Measurements from ENCODE around the gene IL13RA1.
"Not testable (repeated sequence)": the region's sequence is repeated elsewhere in the genome, so short reads cannot be mapped to it uniquely, and the experiment has no call there.

The IL13RA1 gene

DNA sequence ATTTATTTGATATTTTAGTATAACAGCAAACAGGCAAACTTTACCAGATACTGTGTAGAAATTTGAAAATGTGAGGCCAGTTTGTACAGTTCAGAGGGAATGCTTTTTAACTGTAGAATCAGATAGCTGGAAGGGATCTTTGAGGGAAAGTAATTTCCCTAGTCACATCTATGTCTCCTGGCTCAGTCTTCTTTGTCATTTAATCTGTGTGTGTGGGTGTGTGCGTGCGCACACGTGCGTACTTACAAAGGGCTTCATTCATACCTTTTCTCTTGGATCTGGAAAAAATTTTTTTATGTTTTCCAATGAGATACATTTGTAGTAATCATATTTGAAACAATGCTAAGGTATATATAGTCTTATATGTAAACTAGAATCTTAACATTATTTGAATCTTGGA lies 44.6 kb downstream of the IL13RA1 start:
- no peak for DNase-seq (ENCODE audit: low read depth in 2 of 3, low spot score in 1 of 3)

DNA sequence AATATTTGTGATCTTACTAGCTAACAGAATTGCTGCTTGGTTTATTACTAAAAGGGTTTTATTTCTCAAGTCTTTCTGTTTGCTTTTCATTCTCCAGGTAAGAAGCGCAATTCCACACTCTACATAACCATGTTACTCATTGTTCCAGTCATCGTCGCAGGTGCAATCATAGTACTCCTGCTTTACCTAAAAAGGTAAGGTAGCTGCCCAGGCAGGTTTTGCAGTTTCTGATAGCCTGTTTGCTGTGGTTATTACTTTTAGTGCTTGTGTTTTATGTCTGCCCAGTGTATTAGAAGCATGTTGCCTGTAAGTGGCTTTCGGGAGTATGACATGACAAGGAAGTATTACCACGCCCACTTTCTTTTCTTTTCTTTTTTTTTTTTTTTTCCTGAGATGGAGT lies 46.4 kb downstream of the IL13RA1 start:
- no peak for DNase-seq (ENCODE audit: low read depth in 2 of 3, low spot score in 1 of 3)

DNA sequence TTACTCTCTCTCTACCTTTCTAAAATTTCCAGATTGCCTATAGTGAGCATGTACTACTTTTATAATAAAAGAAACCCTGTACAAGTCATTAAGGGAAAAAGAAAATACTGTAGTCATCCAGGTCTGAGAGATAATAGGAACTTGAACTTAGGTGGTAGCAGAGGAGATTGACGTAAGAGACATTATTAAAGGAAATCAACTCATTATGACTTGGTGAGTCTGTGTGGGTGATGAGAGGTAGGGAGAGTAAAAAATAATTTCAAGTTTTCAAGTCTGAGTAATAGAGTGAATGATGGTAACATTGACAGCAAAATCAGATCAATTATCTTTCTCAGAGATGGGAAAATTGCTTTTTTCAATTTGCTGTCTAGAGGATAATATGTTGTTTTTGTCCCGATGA lies 52.2 kb downstream of the IL13RA1 start:
- no peak for DNase-seq (ENCODE audit: low read depth in 2 of 3, low spot score in 1 of 3)

DNA sequence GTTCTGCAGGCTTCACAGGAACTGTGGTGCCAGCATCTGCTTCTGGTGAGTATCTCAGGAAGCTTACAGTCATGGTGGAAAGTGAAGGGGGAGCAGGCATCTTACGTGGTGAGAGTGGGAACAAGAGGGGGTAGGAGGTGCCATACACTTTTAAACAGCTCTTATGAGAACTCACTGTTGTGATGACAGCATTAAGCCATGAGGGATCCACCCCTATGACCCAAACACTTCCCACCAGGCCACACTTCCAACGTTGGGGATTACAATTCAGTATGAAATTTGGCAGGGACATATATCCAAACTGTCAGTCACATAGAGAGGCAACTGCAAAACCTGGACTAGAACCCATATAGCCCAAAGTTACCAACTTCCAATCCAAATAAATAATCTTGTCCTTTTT lies 53.1 kb downstream of the IL13RA1 start:
- DNase-seq (ENCODE audit: low read depth in 2 of 3, low spot score in 1 of 3): no peak

DNA sequence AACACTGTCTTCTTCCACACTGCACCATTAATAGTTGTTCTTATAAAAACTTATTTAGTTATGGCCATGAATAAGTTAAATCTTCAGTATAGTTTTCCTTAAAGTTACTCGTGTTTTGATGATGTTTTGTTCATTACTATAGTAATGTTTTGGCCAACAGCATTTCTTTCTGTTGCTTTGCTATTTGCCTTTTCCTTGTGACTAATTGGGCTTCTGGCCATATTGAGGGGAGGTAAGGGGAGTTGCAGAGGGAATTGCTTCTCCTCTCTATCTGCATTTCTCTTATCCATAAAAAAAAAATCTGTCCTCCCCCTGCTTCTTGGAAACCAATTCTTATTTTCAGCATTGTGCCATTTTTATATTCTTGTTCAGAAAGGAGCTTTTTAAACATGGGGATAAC lies 53.5 kb downstream of the IL13RA1 start:
- no peak for DNase-seq (ENCODE audit: low read depth in 2 of 3, low spot score in 1 of 3)

DNA sequence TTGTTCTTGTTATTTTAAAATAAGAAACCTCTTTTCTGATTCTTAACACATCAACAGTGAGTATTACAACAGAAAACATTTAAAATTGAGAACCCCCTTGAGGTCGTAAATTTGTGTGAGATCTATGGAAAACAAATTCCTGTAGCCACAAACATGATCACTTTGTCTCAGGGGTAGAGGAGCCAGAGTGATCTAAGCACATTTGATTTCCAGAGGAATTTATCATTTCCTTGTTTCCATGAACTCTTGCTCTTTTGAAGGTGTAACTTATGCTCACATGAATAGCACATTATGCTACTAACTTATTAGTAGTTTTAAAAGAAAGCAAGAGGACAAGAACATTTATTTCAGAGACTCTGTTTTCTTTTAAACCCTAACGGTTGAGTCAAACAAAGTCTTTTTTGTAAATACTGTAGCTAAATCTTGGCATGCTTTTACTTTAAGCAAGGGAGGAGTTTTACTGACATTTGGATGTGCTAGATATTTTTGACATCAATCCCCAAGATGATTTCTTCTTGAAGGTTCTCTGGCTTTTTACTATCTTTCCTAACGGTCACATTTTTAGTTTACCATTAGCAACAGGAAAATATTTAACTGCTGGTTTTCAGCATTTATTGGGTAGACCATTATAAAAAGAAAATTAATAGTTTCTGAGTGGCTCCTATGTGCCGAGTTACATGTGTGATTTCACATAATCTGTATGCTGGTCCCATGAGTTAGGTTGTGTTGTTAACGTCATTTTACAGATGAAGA lies 68.3 kb downstream of the IL13RA1 start:
- no peak for DNase-seq (ENCODE audit: low read depth in 2 of 3, low spot score in 1 of 3)

DNA sequence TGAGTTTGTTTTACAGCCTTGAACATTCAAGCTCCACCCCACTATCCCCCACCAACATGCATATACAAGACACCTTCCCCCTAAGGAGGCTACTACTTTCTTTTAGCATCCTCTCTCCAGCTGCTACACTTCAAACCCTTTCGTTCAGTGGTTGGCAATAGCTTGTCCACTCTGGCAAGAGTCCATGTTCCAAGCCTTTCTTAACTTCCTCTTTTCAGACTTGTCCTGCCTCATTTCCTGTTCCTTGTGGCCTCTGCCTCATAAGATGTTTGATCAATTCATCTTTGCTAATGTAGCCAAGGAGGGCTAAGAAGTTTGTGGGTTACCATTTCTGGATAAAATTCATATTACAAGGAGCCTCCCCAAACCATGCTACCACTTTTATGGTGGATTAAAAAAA lies 75.5 kb downstream of the IL13RA1 start:
- no peak for DNase-seq (ENCODE audit: low read depth in 2 of 3, low spot score in 1 of 3)

DNA sequence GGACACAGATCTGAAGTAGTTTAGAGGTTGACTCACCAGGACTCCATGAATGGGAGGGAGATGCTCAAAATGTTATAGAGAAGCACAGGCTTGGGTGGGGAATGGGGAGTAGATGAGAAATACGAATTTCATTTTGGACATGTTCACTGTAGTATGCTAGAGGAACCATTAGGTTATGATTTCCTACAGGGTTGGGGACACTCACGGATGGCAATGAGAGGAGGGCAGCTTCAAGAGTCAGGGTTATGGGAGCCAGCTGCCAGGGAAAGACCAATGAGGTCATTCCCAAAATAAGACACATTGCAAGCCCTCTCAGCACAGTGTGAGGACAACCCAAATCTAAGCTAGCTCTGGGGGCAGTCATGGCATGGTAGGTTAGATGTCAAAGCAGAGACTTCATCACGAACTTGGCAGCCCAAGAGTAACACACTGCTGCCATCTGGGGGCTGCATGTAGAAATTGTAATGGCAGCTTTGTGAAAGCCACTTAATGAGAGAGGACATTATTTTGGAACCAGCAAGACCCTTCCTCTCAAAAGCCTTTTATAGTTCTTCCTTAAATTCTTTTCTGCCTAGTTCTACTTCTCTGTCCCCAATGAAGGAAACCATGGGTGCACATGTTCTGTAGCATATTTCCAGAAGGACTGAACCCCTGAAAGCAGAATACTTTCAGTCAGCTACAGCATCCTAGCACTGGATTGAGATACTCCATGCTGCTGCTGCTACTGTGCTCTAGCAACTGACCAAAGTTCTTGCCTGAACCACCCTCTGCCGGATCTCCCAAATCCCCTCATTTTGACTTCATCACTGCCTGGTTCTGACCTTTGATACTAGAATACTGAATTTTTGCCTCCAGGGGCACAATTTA lies 80.0 kb downstream of the IL13RA1 start:
- DNase-seq (ENCODE audit: low read depth in 2 of 3, low spot score in 1 of 3): peak; percentile 4 to 23 (median 21)

DNA sequence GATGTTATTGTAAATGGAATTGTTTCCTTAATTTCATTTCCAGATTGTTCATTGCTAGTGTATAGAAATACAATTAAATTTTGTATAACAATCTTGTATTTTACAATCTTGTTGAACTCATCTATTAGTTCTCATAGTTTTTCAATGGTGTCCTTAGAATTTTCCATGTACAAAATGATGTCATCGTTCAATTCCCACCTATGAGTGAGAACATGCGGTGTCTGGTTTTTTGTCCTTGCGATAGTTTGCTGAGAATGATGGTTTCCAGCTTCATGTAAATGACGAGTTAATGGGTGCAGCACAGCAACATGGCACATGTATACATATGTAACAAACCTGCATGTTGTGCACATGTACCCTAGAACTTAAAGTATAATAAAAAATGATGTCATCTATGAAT lies 89.9 kb downstream of the IL13RA1 start:
- not testable (repeated sequence) for DNase-seq (ENCODE audit: low read depth in 2 of 3, low spot score in 1 of 3)

DNA sequence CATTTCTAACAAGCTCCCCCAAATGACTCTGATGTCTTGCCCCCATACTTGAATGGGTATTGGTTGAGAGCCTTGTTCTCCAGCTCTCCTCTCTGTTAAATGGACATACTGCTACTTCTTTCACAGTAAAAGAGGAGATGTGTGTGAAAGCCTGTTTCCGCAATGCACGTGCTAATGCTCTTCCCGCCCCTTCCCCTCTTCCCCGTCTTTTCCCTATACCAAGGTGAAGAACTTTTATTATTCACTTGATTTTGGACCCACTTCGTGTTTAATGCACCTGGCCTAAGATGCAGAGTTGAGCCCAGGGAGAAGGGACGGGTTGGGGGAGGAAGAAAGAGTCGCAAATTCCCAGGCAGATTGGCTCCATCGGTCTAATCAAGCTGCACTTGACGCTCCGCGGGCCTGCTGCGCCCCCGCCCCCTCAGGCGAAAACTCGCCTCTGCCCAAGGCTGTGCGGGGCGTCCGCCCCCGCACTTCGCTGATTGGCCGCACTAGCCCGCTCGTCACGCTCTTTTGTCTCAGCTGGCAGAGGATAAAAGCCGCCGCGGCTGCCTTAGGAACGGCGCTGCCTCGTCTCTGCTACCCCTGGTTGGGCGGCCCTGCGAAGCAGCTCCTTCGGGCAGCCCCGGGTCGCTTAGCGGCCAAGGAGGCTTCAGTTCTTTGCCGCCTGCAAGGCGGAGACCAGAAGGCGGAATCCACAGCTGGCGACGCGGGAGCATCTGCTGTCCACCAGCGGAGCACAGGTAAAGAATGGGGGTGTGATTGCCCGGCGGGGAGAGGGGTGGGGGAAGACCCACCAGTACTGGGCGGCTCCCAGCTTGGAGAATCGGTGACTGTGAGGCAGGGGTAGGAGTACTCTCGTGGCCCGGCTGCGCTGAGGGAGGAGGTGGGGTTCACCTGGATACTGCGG lies 96.1 kb downstream of the IL13RA1 start, which contains the start of gene ZCCHC12:
ZCCHC12 (plus strand) TSS at position 562 of the 910 bp plus-strand sequence. CDS start 1,421 bp downstream, outside the sequence.
- DNase-seq (ENCODE audit: low read depth in 2 of 3, low spot score in 1 of 3): peak in 1 of 3 donors; percentile 16

DNA sequence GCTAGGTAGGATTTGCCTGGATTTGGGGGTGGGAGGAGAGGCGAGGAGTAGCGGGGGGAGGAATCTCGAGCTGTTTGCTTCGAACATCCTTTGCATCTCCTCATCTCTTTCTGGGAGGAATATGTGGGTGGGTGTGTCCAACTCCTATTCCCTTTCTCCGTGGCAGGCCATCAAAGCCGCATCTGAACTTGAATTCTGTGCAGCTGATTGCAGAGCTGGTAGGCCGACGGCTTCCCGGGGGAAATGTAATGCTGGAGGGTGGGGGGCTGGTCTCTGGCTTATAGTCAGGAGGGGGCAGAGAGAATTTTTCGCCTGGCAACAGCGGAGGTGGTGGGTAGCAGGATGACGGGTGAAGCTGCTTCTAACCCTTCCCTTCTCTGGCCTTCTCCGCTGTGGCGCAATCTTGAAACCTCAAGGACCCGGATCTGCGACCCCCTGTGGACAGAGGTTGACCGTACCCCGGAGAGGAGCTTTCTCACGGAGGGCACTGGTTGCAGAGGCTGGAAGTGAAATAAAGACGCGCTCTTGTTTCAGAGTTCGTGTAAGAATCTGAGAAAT lies 96.8 kb downstream of the IL13RA1 start:
- DNase-seq (ENCODE audit: low read depth in 2 of 3, low spot score in 1 of 3): no peak

DNA sequence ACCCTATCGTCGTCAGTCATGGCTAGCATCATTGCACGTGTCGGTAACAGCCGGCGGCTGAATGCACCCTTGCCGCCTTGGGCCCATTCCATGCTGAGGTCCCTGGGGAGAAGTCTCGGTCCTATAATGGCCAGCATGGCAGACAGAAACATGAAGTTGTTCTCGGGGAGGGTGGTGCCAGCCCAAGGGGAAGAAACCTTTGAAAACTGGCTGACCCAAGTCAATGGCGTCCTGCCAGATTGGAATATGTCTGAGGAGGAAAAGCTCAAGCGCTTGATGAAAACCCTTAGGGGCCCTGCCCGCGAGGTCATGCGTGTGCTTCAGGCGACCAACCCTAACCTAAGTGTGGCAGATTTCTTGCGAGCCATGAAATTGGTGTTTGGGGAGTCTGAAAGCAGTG lies 97.8 kb downstream of the IL13RA1 start:
- DNase-seq (ENCODE audit: low read depth in 2 of 3, low spot score in 1 of 3): no peak

DNA sequence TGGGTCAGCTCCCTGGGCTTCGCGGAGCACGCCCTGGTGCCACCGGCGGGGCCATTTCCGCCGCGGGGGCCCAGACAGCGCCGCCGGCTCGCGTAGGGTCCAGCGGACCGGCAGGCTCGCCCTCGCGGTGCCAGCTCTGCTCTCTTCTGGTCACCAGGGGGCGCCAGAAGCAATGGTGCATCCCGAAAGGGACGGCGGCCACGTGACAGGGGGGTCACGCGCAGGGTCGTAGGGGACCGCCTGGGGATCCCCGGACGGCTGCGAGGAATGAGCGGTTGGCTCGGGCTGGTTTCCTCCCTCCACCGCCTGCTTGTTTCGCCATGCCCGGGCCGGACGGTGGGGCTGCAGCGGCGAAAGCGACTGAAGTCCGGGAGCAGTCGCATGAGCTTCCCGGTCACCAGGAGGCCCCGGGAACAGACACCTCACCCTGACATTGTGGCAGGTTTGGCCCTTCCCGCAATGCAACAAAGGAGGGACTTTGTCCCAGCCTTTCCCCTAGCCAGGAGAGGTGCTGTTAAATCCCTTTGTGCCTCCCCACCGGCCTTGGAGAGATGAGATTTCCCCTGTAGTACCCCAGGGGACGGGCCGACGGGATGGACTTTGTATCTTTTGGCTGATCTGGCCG lies 112.0 kb downstream of the IL13RA1 start:
- DNase-seq (ENCODE audit: low read depth in 2 of 3, low spot score in 1 of 3): peak; percentile 14 to 56 (median 52)
